NB4 (cell line): ENCODE measurements around the gene ZP4.

ENCODE experiments used
- CTCF ChIP-seq: IDR thresholded peaks from one replicate; pipeline ENCODE4 v1.5.1; 2012; ENCODE audit warnings: low read depth, low read length
- POLR2A ChIP-seq: IDR thresholded peaks from 2 replicates; pipeline ENCODE4 v1.6.1; 2011; ENCODE audit warnings: mild to moderate bottlenecking; ENCODE audit not compliant: insufficient read length; ENCODE audit errors: extremely low read depth

- TF ChIP-seq CTCF (peak; percentile 40), POLR2A (no peak)
Measured at GRCh38 chr1:237901299-237901934, 10.7 kb upstream of the ZP4 start.
